Measurements from ENCODE around the gene ITGB3. TPM values are rescaled to one million over a fixed set of nuclear protein-coding genes. Genes with fewer than 3 reads are reported as not detected.

The ITGB3 gene
- total and polyA plus RNA-seq, 2 of the 8 experiments (the other 6 are each of a cell fraction or from before 2014, with no cell fraction given), result 0.08 to 0.09 TPM

GRCh38 chr17:47278561-47278960 lies 24.9 kb downstream of the ITGB3 start:
- FAIRE-seq (no peak), DNase-seq (ENCODE audit: low read depth in 1 of 2, low spot score in 2 of 2) (no peak)
- Histone ChIP-seq H4K8ac (ENCODE audit: extremely low read depth, insufficient read depth, low read length) (no peak overlapping the region), H4K20me1 (replicated peaks in 1 of 2; ENCODE audit: control insufficient read depth in 1 of 2, insufficient read depth in 2 of 2, low read length in 2 of 2) (no peaks in the 10 kb centered on the region), H3K36me3 (ENCODE audit: control insufficient read depth in 2 of 4, insufficient read depth in 4 of 4, low read length in 3 of 4) (no peaks in the 10 kb centered on the region), H2BK15ac (ENCODE audit: low read length) (no peak overlapping the region), H2AK5ac (ENCODE audit: low read depth, low read length) (no peak overlapping the region), H4K5ac (ENCODE audit: insufficient read length, low read depth, low read length) (no peak overlapping the region), H2BK12ac (ENCODE audit: low read depth, low read length) (no peak overlapping the region), H3K9me3 (ENCODE audit: insufficient read depth in 2 of 2, low read depth in 1 of 2, low read length in 1 of 2) (no peaks in the 10 kb centered on the region), H3K18ac (ENCODE audit: extremely low read depth, low read length) (no peak overlapping the region), H2BK120ac (replicated peaks; ENCODE audit: low read depth, low read length) (no peak overlapping the region), H3K27me3 (replicated peaks in 1 of 4; ENCODE audit: control insufficient read depth in 3 of 4, extremely low read depth in 1 of 4, insufficient read depth in 3 of 4, low read length in 3 of 4) (no peaks in the 10 kb centered on the region), H3K27ac (ENCODE audit: low read depth, low read length) (no peak overlapping the region), H3K14ac (ENCODE audit: insufficient read length) (no peak overlapping the region), H3K4me2 (ENCODE audit: insufficient read depth in 1 of 2, low read depth in 2 of 2, low read length in 2 of 2) (no peak overlapping the region), H3K4me1 (replicated peaks in 1 of 4; ENCODE audit: control insufficient read depth in 3 of 4, insufficient read depth in 4 of 4, low read length in 3 of 4) (peaks cover 6 to 18% (median 11%) of the 10 kb centered on the region in 4 experiments), H2AFZ (ENCODE audit: low read length) (no peak overlapping the region), H2BK20ac (ENCODE audit: low read length) (no peak overlapping the region), H3K23me2 (ENCODE audit: low read depth, low read length) (no peaks in the 10 kb centered on the region), H4K91ac (replicated peaks; ENCODE audit: insufficient read length, low read length) (no peak overlapping the region), H3K4ac (replicated peaks; ENCODE audit: insufficient read length, low read depth, low read length) (no peak overlapping the region), H3K4me3 (ENCODE audit: extremely low read depth in 1 of 4, insufficient read depth in 2 of 4, low read depth in 3 of 4, low read length in 4 of 4) (no peak overlapping the region), H2BK5ac (ENCODE audit: low read depth, low read length) (no peak overlapping the region), H3K56ac (replicated peaks; ENCODE audit: insufficient read length, low read depth, low read length) (no peak overlapping the region), H3K79me1 (ENCODE audit: low read depth, low read length) (no peaks in the 10 kb centered on the region), H3K9ac (replicated peaks in 1 of 4; ENCODE audit: extremely low read depth in 1 of 4, low read depth in 3 of 4, low read length in 3 of 4) (no peak overlapping the region), H3K23ac (ENCODE audit: insufficient read length) (no peak overlapping the region), H3K79me2 (ENCODE audit: control insufficient read depth in 1 of 2, insufficient read depth in 2 of 2, low read length in 2 of 2) (no peaks in the 10 kb centered on the region)
- POLR2A ChIA-PET (ENCODE audit: partially characterized antibody), result interaction anchor here (0.8 kb wide), 1 partner anchor 14 kb away, joined by 3 read pairs; no protein-coding TSS in a partner anchor
- CTCF ChIA-PET (ENCODE audit: partially characterized antibody), result interaction anchor here (0.9 kb wide), 1 partner anchor 37 kb away, joined by 3 read pairs; no protein-coding TSS in a partner anchor
- 90% methylated on average over 3 of the region's 4 CpGs; no CpG with 5 or more reads in 1 of the 2 experiments for WGBS, 2 experiments (ENCODE audit: extremely low coverage in 1 of 2, insufficient coverage in 1 of 2, insufficient read length in 1 of 2, insufficient replicate concordance in 2 of 2, low coverage in 1 of 2, low lambda C conversion rate in 2 of 2, missing lambda C conversion rate in 1 of 2)
- no peak for TF ChIP-seq EGR1 (IDR thresholded peaks at IDR 0.05; ENCODE audit: borderline replicate concordance, low read depth, low read length)
- no peak for TF ChIP-seq CREB1 (IDR thresholded peaks at IDR 0.05)
- no peak for TF ChIP-seq E2F6 (IDR thresholded peaks at IDR 0.05)
- no peak for TF ChIP-seq PHF8 (conservative IDR thresholded peaks at IDR 0.05; ENCODE audit: low read depth, low read length)
- no peak for TF ChIP-seq CTCF (IDR thresholded peaks at IDR 0.05; ENCODE audit: control extremely low read depth in 1 of 3, insufficient read depth in 1 of 3, low read depth in 1 of 3, low read length in 3 of 3)
- no peak for TF ChIP-seq KDM4A (IDR thresholded peaks at IDR 0.05; ENCODE audit: low read depth, low read length, severe bottlenecking)
- TF ChIP-seq ASH2L (IDR thresholded peaks at IDR 0.05; ENCODE audit: low read length), result no peak
- TF ChIP-seq CBX5 (IDR thresholded peaks at IDR 0.05; ENCODE audit: low read depth, low read length), result no peak
- TF ChIP-seq RNF2 (IDR thresholded peaks at IDR 0.05; ENCODE audit: borderline replicate concordance, low read depth, low read length, missing control alignments, poor library complexity, severe bottlenecking), result no peak
- no peak for TF ChIP-seq SIX5 (IDR thresholded peaks at IDR 0.05; ENCODE audit: low read depth, low read length)
- TF ChIP-seq NANOG (IDR thresholded peaks at IDR 0.05; ENCODE audit: insufficient read depth, low read depth, low read length, poor library complexity, severe bottlenecking), result no peak
